SK-N-SH (cell line): ENCODE data around the gene TBL2.

Experiments used
- CHD2 ChIP-seq: fragments of 150-350 bp; IDR thresholded peaks from 2 replicates; pipeline ENCODE4 v1.6.1; 2018; ENCODE audit warnings: low read length; ENCODE audit not compliant: partially characterized antibody
- EP300 ChIP-seq, 2 experiments: IDR thresholded peaks; 2 replicates each; pipeline versions ENCODE4 v1.4.0 to v1.6.1; 2012; ENCODE audit warnings: borderline replicate concordance in 1 of 2, low read depth in 1 of 2, low read length in 1 of 2
- FOXM1 ChIP-seq: IDR thresholded peaks from 2 replicates; pipeline ENCODE4 v1.4.0; 2012; ENCODE audit warnings: low read depth, mild to moderate bottlenecking
- GATA2 ChIP-seq: sonication (generic); formaldehyde crosslinking; IDR thresholded peaks from 2 replicates; pipeline ENCODE4 v1.5.0; 2020; ENCODE audit warnings: mild to moderate bottlenecking, missing genetic modification reagents
- RAD21 ChIP-seq: IDR thresholded peaks from 2 replicates; pipeline ENCODE4 v1.6.1; 2012; ENCODE audit warnings: mild to moderate bottlenecking, low read length
- SMC3 ChIP-seq: IDR thresholded peaks from 2 replicates; pipeline ENCODE4 v1.6.1; 2012; ENCODE audit warnings: low read depth, low read length, improper control_type of control experiment
- TAF1 ChIP-seq: IDR thresholded peaks from 2 replicates; pipeline ENCODE4 v1.6.1; 2012; ENCODE audit warnings: low read depth, mild to moderate bottlenecking, low read length, moderate library complexity, borderline replicate concordance
- TF ChIP-seq, protein P1 (sequence below): fragments of 200-600 bp; sonication (generic); IDR thresholded peaks from 2 replicates; pipeline ENCODE4 v1.6.1; 2017; ENCODE audit warnings: antibody characterized with exemption, mild to moderate bottlenecking, moderate library complexity
- TF ChIP-seq, protein P2 (sequence below): fragments of 150-350 bp; IDR thresholded peaks from 2 replicates; pipeline ENCODE4 v1.6.1; 2017; ENCODE audit warnings: antibody characterized with exemption, low read length, low read depth, borderline replicate concordance
- TF ChIP-seq, protein P3 (sequence below): IDR thresholded peaks from 2 replicates; pipeline ENCODE4 v1.6.1; 2012; ENCODE audit warnings: mild to moderate bottlenecking, low read depth, low read length, moderate library complexity

DNA sequence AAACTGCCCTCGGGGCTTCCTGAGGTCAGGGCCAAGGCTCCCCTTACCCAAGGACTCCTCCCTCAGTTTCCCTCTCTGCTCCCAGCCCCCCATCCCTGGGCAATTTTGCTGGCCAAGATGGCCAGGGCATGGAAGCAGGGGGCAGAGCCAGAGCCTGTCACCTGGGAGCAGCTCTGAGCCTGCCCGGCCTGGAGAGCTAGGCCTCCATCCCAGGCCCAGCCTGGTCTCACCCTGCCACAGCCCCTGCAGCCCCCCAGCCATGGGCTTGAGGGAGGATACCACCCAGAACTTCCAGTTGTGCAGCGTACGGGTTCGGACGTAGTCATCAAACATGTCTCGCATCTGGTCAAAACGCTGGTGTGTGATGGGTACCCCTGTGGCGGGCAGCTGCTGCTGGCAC, 17.0 kb upstream of the TBL2 start:
- TF ChIP-seq EP300 (IDR thresholded peaks at IDR 0.05; ENCODE audit: borderline replicate concordance in 1 of 2, low read depth in 1 of 2, low read length in 1 of 2): no peak
- TF ChIP-seq, protein P1, sequence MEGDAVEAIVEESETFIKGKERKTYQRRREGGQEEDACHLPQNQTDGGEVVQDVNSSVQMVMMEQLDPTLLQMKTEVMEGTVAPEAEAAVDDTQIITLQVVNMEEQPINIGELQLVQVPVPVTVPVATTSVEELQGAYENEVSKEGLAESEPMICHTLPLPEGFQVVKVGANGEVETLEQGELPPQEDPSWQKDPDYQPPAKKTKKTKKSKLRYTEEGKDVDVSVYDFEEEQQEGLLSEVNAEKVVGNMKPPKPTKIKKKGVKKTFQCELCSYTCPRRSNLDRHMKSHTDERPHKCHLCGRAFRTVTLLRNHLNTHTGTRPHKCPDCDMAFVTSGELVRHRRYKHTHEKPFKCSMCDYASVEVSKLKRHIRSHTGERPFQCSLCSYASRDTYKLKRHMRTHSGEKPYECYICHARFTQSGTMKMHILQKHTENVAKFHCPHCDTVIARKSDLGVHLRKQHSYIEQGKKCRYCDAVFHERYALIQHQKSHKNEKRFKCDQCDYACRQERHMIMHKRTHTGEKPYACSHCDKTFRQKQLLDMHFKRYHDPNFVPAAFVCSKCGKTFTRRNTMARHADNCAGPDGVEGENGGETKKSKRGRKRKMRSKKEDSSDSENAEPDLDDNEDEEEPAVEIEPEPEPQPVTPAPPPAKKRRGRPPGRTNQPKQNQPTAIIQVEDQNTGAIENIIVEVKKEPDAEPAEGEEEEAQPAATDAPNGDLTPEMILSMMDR: no peak
- TF ChIP-seq, protein P2, sequence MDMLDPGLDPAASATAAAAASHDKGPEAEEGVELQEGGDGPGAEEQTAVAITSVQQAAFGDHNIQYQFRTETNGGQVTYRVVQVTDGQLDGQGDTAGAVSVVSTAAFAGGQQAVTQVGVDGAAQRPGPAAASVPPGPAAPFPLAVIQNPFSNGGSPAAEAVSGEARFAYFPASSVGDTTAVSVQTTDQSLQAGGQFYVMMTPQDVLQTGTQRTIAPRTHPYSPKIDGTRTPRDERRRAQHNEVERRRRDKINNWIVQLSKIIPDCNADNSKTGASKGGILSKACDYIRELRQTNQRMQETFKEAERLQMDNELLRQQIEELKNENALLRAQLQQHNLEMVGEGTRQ: no peak
- no peak for TF ChIP-seq RAD21
- no peak for TF ChIP-seq CHD2
- TF ChIP-seq, protein P3, sequence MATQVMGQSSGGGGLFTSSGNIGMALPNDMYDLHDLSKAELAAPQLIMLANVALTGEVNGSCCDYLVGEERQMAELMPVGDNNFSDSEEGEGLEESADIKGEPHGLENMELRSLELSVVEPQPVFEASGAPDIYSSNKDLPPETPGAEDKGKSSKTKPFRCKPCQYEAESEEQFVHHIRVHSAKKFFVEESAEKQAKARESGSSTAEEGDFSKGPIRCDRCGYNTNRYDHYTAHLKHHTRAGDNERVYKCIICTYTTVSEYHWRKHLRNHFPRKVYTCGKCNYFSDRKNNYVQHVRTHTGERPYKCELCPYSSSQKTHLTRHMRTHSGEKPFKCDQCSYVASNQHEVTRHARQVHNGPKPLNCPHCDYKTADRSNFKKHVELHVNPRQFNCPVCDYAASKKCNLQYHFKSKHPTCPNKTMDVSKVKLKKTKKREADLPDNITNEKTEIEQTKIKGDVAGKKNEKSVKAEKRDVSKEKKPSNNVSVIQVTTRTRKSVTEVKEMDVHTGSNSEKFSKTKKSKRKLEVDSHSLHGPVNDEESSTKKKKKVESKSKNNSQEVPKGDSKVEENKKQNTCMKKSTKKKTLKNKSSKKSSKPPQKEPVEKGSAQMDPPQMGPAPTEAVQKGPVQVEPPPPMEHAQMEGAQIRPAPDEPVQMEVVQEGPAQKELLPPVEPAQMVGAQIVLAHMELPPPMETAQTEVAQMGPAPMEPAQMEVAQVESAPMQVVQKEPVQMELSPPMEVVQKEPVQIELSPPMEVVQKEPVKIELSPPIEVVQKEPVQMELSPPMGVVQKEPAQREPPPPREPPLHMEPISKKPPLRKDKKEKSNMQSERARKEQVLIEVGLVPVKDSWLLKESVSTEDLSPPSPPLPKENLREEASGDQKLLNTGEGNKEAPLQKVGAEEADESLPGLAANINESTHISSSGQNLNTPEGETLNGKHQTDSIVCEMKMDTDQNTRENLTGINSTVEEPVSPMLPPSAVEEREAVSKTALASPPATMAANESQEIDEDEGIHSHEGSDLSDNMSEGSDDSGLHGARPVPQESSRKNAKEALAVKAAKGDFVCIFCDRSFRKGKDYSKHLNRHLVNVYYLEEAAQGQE: no peak
- TF ChIP-seq SMC3: no peak
- no peak for TF ChIP-seq TAF1
- TF ChIP-seq FOXM1: no peak
- no peak for TF ChIP-seq GATA2
